ENCODE results near the gene PIP5K1B.

The PIP5K1B gene

GRCh38 chr9:68800836-68801235 lies 95.8 kb downstream of the PIP5K1B start:
- H3F3A ChIP-seq (ENCODE audit: insufficient read depth, low read length): no peaks in the 10 kb centered on the region
- H3K4me2 ChIP-seq (ENCODE audit: low read length): no peak overlapping the region
- H3K9ac ChIP-seq (ENCODE audit: low read length): no peak overlapping the region
- no peaks in the 10 kb centered on the region for H3K79me2 ChIP-seq (ENCODE audit: insufficient read depth, low read length)
- TF ChIP-seq CTCF (IDR thresholded peaks at IDR 0.05; ENCODE audit: low read length) (no peak), EZH2 (IDR thresholded peaks at IDR 0.05; ENCODE audit: borderline replicate concordance, low read length) (no peak)
- H3K27me3 ChIP-seq (ENCODE audit: insufficient read depth, low read length): no peaks in the 10 kb centered on the region
- H2AFZ ChIP-seq (ENCODE audit: low read length): no peak overlapping the region
- no peaks in the 10 kb centered on the region for H3K9me3 ChIP-seq (ENCODE audit: low read length)
- H3K9me2 ChIP-seq (ENCODE audit: low read depth, low read length): no peaks in the 10 kb centered on the region
- no peaks in the 10 kb centered on the region for H3K36me3 ChIP-seq (ENCODE audit: insufficient read depth, low read length)
- peaks cover 9% of the 10 kb centered on the region for H3K4me1 ChIP-seq (ENCODE audit: insufficient read depth, low read length, severe bottlenecking)
- no peaks in the 10 kb centered on the region for H4K20me1 ChIP-seq (ENCODE audit: insufficient read depth, low read length)
- H3K27ac ChIP-seq (ENCODE audit: low read depth, low read length, poor library complexity, severe bottlenecking): no peak overlapping the region
- no peak overlapping the region for H3K4me3 ChIP-seq (ENCODE audit: low read depth, low read length, poor library complexity, severe bottlenecking)

- H3K4me3 ChIP-seq (ENCODE audit: low read depth, low read length, poor library complexity, severe bottlenecking): no peak overlapping the region
- no peak overlapping the region for H2AFZ ChIP-seq (ENCODE audit: low read length)
- no peak overlapping the region for H3K27ac ChIP-seq (ENCODE audit: low read depth, low read length, poor library complexity, severe bottlenecking)
Measured at GRCh38 chr9:68802525-68803015, 97.5 kb downstream of the PIP5K1B start.

GRCh38 chr9:68804911-68805889 lies 100.2 kb downstream of the PIP5K1B start:
- TF ChIP-seq EZH2 (IDR thresholded peaks at IDR 0.05; ENCODE audit: borderline replicate concordance, low read length) (no peak), CTCF (IDR thresholded peaks at IDR 0.05; ENCODE audit: low read length) (no peak)
- H3K9me3 ChIP-seq (ENCODE audit: low read length): no peaks in the 10 kb centered on the region
- H3K9ac ChIP-seq (ENCODE audit: low read length): no peak overlapping the region
- H3K79me2 ChIP-seq (ENCODE audit: insufficient read depth, low read length): no peaks in the 10 kb centered on the region
- peaks cover 9% of the 10 kb centered on the region for H3K4me1 ChIP-seq (ENCODE audit: insufficient read depth, low read length, severe bottlenecking)
- H3K4me2 ChIP-seq (ENCODE audit: low read length): no peak overlapping the region
- H4K20me1 ChIP-seq (ENCODE audit: insufficient read depth, low read length): no peaks in the 10 kb centered on the region
- no peaks in the 10 kb centered on the region for H3K36me3 ChIP-seq (ENCODE audit: insufficient read depth, low read length)
- H3K4me3 ChIP-seq (ENCODE audit: low read depth, low read length, poor library complexity, severe bottlenecking): no peak overlapping the region
- H3K27ac ChIP-seq (ENCODE audit: low read depth, low read length, poor library complexity, severe bottlenecking): no peak overlapping the region
- H2AFZ ChIP-seq (ENCODE audit: low read length): no peak overlapping the region
- no peaks in the 10 kb centered on the region for H3F3A ChIP-seq (ENCODE audit: insufficient read depth, low read length)
- H3K27me3 ChIP-seq (ENCODE audit: insufficient read depth, low read length): no peaks in the 10 kb centered on the region
- no peaks in the 10 kb centered on the region for H3K9me2 ChIP-seq (ENCODE audit: low read depth, low read length)

More at GRCh38 chr9:68802525-68803015, 97.5 kb downstream of the PIP5K1B start:
- no peaks in the 10 kb centered on the region for H3F3A ChIP-seq (ENCODE audit: insufficient read depth, low read length)
- no peaks in the 10 kb centered on the region for H3K27me3 ChIP-seq (ENCODE audit: insufficient read depth, low read length)
- H3K79me2 ChIP-seq (ENCODE audit: insufficient read depth, low read length): no peaks in the 10 kb centered on the region
- no peaks in the 10 kb centered on the region for H3K9me3 ChIP-seq (ENCODE audit: low read length)
- H3K4me1 ChIP-seq (ENCODE audit: insufficient read depth, low read length, severe bottlenecking): peaks cover 9% of the 10 kb centered on the region
- H3K9me2 ChIP-seq (ENCODE audit: low read depth, low read length): no peaks in the 10 kb centered on the region
- no peaks in the 10 kb centered on the region for H3K36me3 ChIP-seq (ENCODE audit: insufficient read depth, low read length)
- TF ChIP-seq EZH2 (IDR thresholded peaks at IDR 0.05; ENCODE audit: borderline replicate concordance, low read length) (no peak), CTCF (IDR thresholded peaks at IDR 0.05; ENCODE audit: low read length) (no peak)
- H3K4me2 ChIP-seq (ENCODE audit: low read length): no peak overlapping the region
- no peak overlapping the region for H3K9ac ChIP-seq (ENCODE audit: low read length)
- no peaks in the 10 kb centered on the region for H4K20me1 ChIP-seq (ENCODE audit: insufficient read depth, low read length)
